ENCODE measurements around the gene LSM14A. TPM values are rescaled to one million over a fixed set of nuclear protein-coding genes. Genes with fewer than 3 reads are reported as not detected.

The LSM14A gene
- total and polyA plus RNA-seq, 9 of the 15 experiments (the other 6 are each of a cell fraction or from before 2014, with no cell fraction given) = 19.5 to 150 (median 95.1) TPM

- ATAC-seq = no peak
- no peak overlapping the region for H3K9ac ChIP-seq (ENCODE audit: insufficient read depth in 1 of 2, low read depth in 2 of 2, low read length in 2 of 2)
- ChIA-PET POLR2A (interaction anchor here (0.5 to 0.7 kb wide), 2 partner anchors 43 to 99 kb away, joined by 4 read pairs; no protein-coding TSS in a partner anchor), CTCF (ENCODE audit: low intra/inter-chr PET ratio) (interaction anchor here (0.6 kb wide), 1 partner anchor 845 kb away, joined by 3 read pairs; no protein-coding TSS in a partner anchor)
- H2AFZ ChIP-seq (ENCODE audit: low read depth, low read length) = no peak overlapping the region
- in situ Hi-C loops (cut with MboI) (no loop called here), intact Hi-C loops (cut with micrococcal nuclease) (loop anchor here (10.0 kb wide), 1 partner anchor 217 kb away; no protein-coding TSS in a partner anchor)
- H3K4me1 ChIP-seq (replicated peaks in 1 of 2; ENCODE audit: control insufficient read depth in 2 of 2, insufficient read depth in 2 of 2, low read length in 2 of 2) = peaks cover 0 to 4% of the 10 kb centered on the region in 2 experiments; a peak in 2 of 5 replicates
- H3K4me3 ChIP-seq = no peak overlapping the region
- H3K27me3 ChIP-seq (ENCODE audit: control insufficient read depth in 2 of 2, insufficient read depth in 2 of 2, low read length in 2 of 2) = peaks cover 13 to 24% of the 10 kb centered on the region in 2 experiments; a peak in 4 of 5 replicates
- H3K9me1 ChIP-seq (ENCODE audit: control insufficient read depth, insufficient read depth, low read length) = no peaks in the 10 kb centered on the region
- no peaks in the 10 kb centered on the region for H3K79me2 ChIP-seq (ENCODE audit: control insufficient read depth, insufficient read depth, low read length)
- no peak for DNase-seq (ENCODE audit: extremely low read depth in 1 of 4, low spot score in 3 of 4)
- H4K20me1 ChIP-seq (replicated peaks; ENCODE audit: control insufficient read depth, insufficient read depth, low read length) = no peaks in the 10 kb centered on the region
- WGBS (ENCODE audit: insufficient coverage, low coverage, missing lambda C conversion rate) = 3% methylated on average over 6 of the region's 6 CpGs
- no peak for FAIRE-seq
- no peaks in the 10 kb centered on the region for H3K9me3 ChIP-seq (replicated peaks; ENCODE audit: control insufficient read depth, insufficient read depth, low read depth, low read length)
- no peaks in the 10 kb centered on the region for H3K36me3 ChIP-seq (ENCODE audit: control insufficient read depth, insufficient read depth, low read length)
- no TSS peak for BruUV-seq (replicated peaks)
- H3K4me2 ChIP-seq (ENCODE audit: insufficient read depth, low read length) = no peak overlapping the region
- no peak overlapping the region for H3K27ac ChIP-seq (ENCODE audit: extremely low read depth, low read depth, low read length)
- TF ChIP-seq TRIM28 (IDR thresholded peaks at IDR 0.05) (no peak), TCFL5 (CRISPR knock-in tag; conservative IDR thresholded peaks at IDR 0.05) (no peak), ETS1 (conservative IDR thresholded peaks at IDR 0.05; ENCODE audit: control insufficient read depth, low read depth, low read length) (no peak), ZNF384 (IDR thresholded peaks at IDR 0.05; ENCODE audit: low read depth, low read length) (no peak), ZNF740 (CRISPR knock-in tag; IDR thresholded peaks at IDR 0.05) (no peak), ZNF740 (tag; IDR thresholded peaks at IDR 0.05) (no peak), PTBP1 (IDR thresholded peaks at IDR 0.05; ENCODE audit: low read depth, low read length) (no peak), CTCFL (IDR thresholded peaks at IDR 0.05; ENCODE audit: borderline replicate concordance, insufficient read depth, low read depth, low read length, poor library complexity, severe bottlenecking) (no peak), ETV1 (tag; conservative IDR thresholded peaks at IDR 0.05; ENCODE audit: low read depth) (no peak), CC2D1A (IDR thresholded peaks at IDR 0.05) (no peak), SNRNP70 (optimal IDR thresholded peaks at IDR 0.05; ENCODE audit: low read depth, low read length) (no peak), ZKSCAN3 (CRISPR knock-in tag; IDR thresholded peaks at IDR 0.05) (no peak), HBP1 (CRISPR knock-in tag; IDR thresholded peaks at IDR 0.05) (no peak), ZNF436 (CRISPR knock-in tag; IDR thresholded peaks at IDR 0.05) (no peak), ELF2 (CRISPR knock-in tag; IDR thresholded peaks at IDR 0.05) (no peak), SMARCA4 (IDR thresholded peaks at IDR 0.05) (no peak), POLR2AphosphoS5 (IDR thresholded peaks at IDR 0.05; ENCODE audit: control insufficient read depth, insufficient read depth, low read depth, low read length) (no peak), ZNF445 (CRISPR knock-in tag; IDR thresholded peaks at IDR 0.05; ENCODE audit: low read depth) (no peak)
Observed at GRCh38 chr19:34127684-34128189, 44.6 kb upstream of the LSM14A start.

Data from K562 (cell line).